Fibroblast of upper back skin (primary cell): ENCODE measurements around the gene OMA1.
"Not testable (repeated sequence)": the region's sequence is repeated elsewhere in the genome, so short reads cannot be mapped to it uniquely, and the experiment has no call there.

Source experiments
- DNase-seq: peaks from one replicate; pipeline ENCODE4 v3.0.0-alpha.2; 2013

OMA1 gene

DNA sequence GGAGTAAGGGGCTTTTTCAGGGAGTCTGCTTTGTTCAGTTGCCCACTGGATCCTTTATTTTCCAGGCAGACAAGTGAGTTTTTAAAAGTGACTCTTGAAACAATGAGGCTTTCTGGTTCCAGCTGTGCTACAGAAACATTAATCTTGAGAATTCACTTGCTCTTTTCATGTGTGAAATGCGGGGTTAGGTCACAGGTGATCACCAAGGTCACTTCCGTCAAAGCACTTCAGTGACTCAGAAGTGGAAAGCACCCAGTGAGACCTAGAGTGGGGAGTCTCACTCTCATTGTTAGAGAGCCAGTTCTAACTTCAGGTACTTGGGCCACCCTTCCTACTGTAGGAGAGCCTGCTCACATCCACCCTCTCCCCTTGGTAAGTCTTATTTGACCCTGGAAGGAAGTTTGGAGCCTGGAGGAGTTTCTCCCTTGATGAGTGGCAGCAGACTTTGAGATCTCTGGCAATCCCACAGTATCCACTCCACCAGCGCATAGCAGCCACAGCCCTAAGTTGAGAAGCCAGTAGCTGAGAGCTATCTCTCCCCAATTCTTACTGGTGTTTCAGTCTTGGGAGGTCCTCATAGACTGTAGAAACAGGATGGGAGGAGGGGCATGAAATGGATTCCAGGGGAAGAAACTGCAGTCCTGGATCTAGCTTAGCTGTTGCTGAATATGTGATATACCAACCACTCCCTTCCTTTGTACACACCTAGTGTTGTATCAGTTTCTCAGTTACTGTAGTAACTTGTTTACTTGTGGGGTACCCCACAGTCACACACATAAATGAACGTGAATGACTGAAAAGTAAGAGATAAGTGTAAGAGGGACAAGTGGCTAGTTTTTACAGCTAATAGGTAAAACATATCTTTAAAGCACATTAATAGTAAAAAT, 27.4 kb upstream of the OMA1 start:
- no peak for DNase-seq

DNA sequence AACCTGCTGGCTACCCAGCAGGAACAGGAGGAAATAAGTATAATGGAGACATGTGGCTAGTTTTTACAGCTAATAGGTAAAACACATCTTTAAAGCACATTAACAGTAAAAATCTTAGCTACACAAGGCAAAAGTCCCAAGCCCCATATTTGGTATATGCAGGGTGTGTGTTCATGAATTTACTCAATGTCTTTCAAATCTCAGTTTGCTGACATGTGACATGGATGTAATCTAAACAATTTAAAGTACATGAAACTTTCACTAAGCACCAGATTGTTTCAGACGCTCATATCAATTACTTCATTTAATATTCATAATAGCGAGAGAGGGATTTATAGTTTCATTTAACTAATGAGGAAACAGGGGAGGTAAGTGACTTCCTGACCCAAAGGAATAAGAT, 26.6 kb upstream of the OMA1 start:
- DNase-seq, result no peak

DNA sequence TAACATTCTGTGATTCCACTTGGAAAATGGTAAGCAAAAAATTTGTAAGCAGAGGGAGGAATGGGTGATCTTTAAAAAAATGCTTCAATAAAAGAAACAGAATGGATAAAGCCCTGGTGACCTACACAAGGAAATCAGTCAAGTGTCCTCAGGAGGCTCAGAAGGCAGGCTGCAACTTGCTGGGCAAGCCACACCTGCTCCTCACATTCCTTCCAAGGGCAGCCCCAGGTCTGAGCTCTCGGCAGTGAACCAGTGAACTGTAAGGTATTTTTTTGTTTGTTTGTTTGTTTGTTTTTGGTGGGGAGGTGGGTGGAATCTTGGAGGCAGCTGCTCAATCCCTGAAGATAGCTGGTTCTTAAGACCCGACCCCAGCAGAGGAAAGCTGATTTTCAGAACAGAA, 26.2 kb upstream of the OMA1 start:
- no peak for DNase-seq

DNA sequence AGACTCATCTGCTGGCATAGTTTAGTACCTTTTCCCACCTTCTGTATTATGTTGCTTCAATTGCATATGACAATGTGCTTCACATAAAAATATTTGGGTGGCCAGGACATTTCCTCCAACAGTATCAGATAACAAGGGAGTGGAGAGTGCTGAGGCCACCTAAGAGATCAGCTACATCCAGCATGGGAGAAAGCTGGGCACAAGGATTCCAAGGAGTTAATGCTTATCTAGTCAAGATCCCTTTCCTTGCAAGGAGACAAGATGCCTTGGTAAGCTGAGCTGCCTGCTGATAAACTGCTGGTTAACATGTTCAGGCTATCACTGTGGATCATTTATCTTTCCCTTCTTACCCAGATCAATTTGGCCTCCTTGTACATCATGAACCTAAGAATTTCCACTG, 25.1 kb upstream of the OMA1 start:
- no peak for DNase-seq

DNA sequence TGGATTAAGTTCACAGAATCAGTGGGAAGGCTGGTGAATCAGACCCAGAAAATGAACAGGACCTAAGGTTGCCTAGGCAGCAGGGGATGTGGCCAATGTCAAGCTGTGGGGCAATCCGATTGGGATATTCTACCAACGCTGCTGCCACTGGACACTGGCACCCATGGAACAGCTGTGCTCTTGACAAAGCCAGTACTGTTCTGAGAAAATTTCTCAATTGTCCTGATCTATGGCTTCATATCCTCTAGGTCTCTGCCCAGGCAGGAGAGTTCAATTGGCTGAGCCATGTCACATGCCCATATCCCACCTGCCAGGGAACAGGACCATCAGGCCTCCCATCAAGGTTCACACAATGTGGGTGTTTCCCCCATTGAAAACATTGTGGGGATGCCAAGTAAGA, 24.3 kb upstream of the OMA1 start:
- DNase-seq, result no peak

DNA sequence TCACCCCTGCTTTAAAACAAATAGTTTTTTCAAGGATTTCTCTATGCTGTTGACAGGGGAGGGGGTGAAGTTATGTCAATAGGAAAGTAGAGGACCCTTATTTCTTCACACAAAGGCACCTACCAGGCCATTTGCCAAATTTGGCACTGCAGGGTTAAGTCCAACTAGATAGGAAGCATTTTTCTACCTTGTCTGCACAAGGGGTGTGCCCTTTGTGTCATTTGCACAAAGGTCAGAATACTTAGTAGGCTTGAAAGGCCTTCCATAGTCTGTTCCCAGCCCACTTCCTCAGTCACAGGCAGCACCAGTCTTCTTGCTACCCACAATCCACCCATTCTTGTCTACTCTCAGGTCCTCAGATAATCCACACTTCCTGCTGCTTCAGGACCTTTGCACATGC, 23.6 kb upstream of the OMA1 start:
- no peak for DNase-seq

DNA sequence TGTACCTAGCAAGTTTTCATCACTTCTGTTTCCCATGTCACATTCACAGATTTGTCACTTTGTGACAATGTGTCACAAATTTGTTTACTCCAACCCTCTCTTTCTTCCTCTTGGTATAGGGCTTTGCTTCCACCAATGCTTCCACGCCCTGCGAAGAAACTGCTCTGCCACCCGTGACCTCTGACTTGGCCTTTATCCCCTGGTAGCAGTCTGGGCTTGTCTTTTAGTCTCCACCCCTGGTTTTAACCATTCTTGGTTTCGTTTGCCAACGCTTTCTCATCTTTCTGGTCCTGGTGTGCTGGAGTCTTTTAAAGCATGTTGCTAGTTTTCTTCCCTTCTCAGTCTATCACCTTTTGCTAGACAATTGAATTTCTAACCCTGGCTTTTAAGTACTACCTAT, 22.4 kb upstream of the OMA1 start:
- no peak for DNase-seq

DNA sequence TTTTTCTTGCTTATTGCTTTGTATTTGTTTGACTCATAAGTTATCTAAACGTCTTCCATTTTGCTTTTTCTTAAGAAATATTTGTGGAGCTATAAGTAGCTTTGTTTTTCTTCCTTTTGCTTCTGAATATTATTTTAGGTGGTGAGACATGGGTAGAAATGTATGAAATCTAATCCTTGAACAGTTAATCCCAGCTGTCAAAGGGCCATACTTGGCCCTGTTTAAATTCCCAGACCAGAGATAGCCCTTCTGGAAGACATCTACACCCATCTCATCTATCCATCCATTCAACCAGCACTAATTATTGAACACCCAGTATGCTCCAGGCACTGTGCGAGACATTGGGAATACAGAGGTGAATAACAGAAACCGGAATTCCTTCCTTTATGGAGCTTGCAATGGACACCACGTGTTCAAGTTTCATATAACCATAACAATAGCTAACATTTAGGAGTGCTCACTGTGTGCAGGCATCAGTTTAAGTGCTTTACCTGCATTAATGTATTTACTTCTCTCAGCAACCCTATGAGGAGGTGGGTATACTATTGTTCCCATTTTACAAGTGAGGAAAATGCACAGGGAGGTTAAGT, 21.8 kb upstream of the OMA1 start:
- DNase-seq, result no peak

DNA sequence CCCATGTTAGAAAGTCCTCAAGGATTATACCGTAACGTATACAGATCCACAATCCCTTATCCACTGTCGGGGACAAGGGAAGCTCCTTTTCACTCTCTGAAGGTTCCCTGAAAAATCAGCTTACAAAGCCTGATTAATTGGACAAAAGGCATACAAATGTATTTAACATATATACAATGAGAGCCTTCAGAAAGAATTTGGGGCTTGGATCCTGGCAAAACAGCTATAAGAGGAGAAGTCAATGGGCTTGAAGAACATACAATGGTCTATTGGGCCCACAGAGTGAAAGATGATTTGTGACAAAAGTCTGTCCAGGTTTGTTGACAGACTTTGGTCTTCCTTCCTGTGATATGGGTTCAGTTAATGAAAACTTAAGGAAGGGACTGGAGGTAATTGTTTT, 19.8 kb upstream of the OMA1 start:
- DNase-seq, result no peak

DNA sequence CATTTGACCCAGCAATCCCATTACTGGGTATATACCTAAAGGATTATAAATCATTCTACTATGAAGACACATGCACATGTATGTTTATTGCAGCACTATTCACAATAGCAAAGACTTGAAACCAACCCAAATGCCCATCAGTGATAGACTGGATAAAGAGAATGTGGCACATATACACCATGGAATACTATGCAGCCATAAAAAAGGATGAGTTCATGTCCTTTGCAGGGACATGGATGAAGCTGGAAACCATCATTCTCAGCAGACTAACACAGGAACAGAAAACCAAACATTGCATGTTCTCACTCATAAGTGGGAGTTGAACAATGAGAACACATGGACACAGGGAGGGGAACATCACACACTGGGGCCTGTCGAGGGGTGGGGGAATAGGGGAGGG, 17.2 kb upstream of the OMA1 start:
- DNase-seq, result not testable (repeated sequence)

DNA sequence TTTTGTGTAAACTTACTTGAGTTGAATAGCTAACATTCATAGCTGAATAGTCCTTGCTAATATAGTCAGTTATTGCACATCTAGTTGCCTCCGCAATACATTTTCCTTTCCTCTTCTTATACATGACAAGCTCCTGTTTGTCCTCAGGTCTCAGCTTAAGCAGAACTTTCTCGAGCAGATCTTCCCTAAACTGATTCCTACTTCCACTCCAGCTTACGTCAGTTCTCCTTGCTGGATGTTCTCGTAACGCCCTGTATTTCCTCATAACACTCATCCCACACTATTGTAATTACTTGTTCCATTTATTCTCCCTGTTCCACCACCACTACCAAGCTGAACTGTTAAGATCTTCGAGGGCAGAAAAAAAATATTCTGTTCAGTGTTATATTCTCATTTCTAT, 15.1 kb upstream of the OMA1 start:
- no peak for DNase-seq

DNA sequence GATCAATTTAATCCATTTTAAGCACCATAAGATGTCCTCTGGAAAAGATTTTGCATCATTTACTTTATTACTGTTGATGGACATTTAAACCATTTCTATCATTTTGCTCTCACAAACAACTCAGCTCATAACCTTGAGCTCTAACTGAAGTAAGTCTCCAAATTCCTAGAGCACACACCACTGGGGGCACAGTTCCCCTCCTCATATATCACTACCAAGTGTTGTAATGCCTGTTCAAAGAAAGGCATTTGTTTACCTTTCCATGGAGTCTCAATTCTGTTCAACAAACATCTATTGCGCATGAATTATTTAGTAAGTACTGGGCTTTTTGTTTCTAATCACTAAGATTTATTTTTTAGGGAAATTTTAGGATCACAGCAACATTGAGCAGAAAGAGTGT, 8.9 kb upstream of the OMA1 start:
- no peak for DNase-seq

DNA sequence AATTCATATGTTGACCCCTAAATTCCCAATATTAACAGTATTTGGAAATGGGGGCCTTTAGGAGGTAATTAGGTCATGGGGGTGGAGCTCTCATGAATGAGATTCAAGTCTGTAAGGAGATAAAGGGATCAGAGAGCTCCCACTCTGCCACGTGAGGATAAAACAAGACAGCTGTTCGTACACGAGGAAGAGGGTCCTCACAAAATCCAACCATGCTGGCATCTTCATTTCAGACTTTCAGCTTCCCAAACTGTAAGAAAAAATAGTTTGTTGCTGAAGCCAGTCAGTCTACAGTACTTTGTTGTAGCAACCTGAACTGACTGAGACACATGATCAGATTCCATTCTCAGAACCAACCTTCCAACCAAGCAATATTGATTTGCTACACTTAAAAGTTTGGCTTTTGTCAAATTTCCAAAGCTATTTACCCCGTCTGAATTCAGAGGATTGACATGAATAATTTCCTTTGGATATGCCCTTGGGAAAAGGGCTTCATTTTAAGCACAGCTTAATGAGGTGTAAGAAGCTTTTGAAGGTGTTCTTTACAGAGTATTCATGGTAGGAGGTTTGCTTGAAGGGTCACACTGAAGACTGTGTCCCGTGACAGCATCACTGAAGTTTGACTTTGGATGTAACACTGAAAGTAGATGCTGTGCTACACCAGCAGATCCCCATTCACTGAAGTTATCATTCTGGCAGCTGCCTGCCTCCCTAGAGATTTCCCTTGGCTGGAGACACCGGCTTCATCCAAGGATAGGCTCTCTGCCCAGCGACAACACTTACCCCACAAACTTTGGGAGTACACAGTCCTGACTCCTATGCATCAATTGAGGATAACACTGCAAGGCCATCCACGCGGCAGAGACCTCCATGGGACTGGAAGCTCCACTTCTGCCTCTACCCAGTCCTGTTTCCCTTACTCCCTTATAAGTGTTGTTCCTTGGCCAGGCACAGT, 4.9 kb upstream of the OMA1 start:
- no peak for DNase-seq

DNA sequence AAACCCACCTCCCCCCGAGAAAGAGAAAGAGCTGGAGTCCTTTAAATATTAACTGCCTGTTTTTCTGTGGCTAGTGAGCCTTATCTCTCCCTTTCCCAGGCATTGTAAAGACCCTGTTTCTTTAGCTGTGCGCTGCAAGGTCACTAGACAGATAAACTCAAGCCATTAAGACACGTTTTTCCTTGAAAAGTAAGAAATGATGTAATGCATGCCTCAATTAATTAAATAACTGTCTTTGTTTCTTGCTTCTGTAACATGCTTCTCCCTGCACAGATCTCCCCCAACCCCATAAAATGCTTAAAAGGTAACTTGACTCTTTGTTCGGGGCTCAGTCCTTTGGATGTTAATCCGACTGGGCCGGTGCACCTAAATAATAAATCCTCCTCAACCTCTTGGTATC, 2.8 kb upstream of the OMA1 start:
- DNase-seq, result not testable (repeated sequence)

DNA sequence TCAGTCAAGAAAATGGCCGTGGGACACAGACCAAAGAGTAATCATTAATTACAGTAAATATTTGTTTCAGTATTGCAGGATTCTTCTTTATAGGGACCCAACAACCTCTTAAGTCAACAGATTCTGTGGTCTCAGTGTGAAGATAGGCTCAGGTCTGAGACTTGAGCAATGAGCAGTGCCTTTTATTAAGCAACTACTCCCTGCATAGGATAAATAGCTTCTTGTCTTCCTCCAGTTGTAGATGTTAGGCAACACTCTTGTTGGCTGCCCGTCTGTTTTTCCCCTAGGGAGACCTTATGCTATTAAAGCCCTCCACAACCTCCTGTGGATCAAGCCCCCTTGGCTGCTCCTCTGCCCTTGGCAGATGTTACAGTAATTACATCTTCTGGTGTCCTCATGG, 1.8 kb upstream of the OMA1 start:
- no peak for DNase-seq

DNA sequence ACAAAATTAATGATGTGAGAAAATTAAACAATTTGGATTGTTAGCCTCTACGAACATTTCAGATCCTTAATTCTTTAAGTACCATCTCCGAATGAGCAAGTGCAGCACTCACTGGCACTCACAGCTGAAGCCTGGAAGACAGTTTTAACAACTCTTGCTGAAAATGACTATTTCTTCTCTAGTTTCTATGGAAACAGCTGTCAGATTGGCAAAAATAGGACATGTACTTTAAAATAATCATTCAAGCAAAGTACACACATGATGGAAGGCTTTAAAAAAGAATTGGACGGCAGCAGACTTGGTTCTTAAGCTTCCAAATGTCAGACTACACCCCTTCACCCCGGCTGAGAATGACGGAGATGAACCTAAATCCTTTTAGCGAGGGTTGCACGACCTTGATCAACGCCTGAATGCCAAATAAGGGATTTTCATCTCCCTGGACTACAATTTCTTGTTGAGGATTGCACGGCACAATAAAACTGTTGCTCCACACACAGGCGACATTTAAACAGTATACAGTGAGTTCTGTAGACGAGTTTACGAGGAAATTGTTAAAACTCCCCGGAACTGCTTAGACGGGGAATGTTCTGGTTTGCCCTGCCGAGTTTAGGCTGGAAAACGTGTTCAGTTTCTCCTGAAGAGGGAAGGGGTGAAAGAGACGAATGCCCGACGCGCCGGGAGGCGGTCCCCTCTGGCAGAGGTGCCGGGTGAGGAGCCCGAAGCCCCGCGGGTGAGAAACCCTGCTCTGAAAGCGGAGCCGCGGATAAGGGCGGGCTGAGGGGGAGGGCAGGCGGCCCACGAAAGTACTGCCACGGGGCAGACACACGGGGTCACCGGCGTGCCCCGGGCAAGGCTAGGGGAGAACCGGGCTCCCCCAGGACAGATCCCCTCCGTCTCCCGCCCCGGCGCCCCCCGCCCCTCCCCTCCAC, 671 bp downstream of the OMA1 start:
- peak; percentile 73 for DNase-seq

DNA sequence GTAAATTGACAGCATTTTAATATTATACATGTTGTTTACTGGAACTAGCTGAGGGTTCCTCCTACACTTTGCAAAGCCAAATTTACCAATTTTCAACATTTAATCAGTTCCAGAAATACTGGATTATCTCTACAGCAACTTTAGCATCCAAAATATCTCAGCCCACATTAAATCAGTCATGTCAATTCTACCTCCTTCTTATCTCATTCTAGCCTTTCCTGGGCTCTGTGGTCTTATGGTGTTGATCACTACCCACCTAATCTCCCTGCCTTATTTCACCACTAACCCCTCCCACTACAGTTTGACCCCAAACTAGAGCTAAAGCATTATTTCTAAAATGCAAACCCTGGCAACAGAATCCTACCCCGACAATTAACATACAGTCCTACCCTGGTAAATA, 3.3 kb downstream of the OMA1 start:
- no peak for DNase-seq

DNA sequence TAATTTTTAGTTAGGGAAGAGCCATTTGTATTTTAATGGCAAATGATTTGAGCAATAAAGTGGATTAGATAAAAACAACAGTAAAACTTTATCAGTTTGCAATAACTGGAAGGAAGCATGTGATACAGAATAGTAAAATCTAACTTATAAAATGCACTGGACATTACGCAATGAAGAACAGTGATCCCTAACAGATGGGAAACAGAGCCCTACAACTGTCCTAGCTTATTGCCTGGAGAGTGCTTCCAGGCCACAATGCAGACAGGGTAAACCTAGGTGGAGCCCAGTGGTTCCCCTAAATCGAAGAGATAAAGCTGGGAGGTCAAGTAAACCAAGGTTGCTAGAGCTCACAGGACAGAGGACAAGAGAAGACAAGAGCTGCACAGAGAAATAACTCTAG, 7.0 kb downstream of the OMA1 start:
- DNase-seq, result no peak

DNA sequence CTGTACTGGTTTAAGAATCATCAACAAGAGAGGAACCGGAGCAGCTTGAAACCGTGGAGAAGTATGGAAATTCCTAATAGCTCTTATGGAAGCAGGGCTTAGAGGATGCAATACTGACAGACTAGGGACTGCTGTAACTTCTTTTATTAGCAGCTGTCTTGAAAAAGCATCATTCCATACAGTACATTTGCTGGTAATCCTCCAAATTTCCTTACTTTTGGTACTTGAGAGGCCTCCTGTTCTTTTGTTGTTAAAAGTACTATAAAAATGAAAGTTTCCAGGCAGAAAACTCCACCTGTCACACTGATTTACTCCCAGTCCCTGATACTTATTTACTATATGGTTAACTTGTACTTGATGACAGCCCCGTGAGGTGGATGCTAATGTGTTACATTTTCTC, 7.7 kb downstream of the OMA1 start:
- DNase-seq, result no peak

DNA sequence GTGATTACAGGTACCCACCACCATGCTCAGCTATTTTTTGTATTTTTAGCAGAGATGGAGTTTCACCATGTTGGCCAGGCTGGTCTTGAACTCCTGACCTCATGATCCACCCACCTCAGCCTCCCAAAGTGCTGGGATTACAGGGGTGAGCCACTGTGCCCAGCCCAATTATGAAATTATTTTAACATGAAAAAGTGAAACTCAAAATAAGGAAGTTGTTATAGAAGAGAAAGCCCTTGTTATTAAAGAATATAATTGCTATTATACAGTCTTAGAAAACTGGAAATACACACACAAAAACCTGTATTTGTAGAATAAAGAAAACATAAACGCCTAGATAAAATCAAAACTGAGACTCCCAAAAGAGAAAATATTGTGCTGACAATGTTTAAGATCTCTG, 14.7 kb downstream of the OMA1 start:
- DNase-seq, result not testable (repeated sequence)

DNA sequence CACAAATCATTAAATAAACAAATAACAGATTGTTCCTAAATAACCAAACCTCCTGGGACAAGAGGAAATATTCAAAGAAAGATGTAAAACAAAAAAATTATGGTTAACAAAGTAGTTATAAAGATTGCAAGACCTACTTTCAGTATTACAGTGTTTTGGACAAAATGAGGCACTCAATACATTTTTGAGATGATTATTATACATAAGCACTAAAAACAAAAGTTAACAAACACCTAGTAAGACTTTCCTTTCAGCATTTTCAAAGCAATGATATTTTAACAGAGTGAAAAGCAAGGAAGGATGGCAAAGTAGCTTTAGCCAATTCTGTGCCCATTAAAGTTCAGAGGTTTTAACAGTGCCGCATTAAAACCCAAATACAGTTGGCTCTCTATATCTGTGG, 17.2 kb downstream of the OMA1 start:
- no peak for DNase-seq

DNA sequence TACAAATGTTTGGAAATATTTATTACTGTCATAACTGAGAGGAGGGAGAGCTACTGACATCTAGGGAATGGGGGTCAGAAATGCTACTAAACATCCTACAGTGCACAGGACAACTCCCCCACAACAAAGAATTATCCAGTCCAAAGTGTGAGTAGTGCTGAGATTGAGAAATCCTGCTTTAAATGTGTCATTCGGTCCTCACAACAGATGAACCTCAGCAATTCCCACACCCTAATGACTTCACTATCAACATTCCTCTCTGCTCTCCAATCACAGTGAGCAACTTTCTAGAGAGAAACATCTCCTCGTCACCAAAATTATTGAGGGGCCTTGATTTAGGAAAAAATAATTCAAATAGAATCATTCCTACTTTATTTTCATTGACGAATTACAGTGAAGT, 18.0 kb downstream of the OMA1 start:
- peak; percentile 41 for DNase-seq
